ENCODE results near the gene TMEM45A.
"Not testable (repeated sequence)": the region's sequence is repeated elsewhere in the genome, so short reads cannot be mapped to it uniquely, and the experiment has no call there.

The TMEM45A gene

GRCh38 chr3:100482176-100482575 lies 10.2 kb upstream of the TMEM45A start:
- DNase-seq (ENCODE audit: low read depth in 4 of 4, low spot score in 1 of 4), result no peak

GRCh38 chr3:100483529-100483928 lies 8.9 kb upstream of the TMEM45A start:
- DNase-seq (ENCODE audit: low read depth in 4 of 4, low spot score in 1 of 4), result no peak

- no peak for DNase-seq (ENCODE audit: low read depth in 4 of 4, low spot score in 1 of 4)
Measured at GRCh38 chr3:100486808-100487207, 5.6 kb upstream of the TMEM45A start.

GRCh38 chr3:100489118-100489517 lies 3.3 kb upstream of the TMEM45A start:
- no peak for DNase-seq (ENCODE audit: low read depth in 4 of 4, low spot score in 1 of 4)

DNA sequence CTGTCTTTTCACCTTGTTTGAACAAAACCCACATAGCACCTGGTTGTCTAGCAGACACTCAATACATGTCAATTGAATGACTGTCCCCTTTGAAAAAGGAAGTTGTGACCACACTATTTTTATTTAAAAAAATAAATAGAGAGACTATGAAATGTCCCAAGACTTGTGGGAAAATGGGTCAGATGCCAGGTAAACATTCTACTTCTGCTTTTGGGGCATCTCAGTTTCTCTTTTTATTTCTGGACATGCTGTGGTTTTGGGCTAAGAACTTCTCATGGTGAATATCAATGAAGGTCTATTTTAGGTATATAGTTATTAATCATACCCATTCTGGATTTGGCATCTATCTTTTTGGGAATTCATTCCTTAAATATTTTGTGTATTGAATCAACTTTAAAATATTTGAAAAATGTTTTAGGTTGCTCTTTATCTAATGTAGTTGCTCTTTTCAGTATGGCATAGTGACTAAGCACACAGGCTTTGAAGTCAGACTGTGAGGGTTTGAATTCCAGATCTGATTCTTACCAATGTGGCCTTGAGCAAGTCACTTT lies 4.4 kb downstream of the TMEM45A start:
- DNase-seq (ENCODE audit: low read depth in 4 of 4, low spot score in 1 of 4), result no peak

DNA sequence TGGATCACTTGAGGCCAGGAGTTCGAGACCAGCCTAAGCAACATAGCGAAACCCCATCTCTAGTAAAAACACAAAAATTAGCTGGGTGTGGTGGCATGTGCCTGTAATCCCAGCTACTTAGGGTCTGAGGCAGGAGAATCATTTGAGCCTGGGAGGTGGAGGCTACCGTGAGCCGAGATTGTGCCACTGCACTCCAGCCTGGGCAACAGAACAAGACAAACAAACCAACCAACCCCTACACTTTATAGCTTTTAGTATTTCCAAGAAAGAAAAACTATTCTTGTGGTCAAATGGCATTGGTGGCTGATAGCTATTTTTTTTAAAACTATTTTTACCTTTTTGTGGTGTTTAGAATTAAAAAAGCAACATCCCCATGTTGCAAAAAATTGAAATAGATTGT lies 7.2 kb downstream of the TMEM45A start:
- no peak for DNase-seq (ENCODE audit: low read depth in 4 of 4, low spot score in 1 of 4)

DNA sequence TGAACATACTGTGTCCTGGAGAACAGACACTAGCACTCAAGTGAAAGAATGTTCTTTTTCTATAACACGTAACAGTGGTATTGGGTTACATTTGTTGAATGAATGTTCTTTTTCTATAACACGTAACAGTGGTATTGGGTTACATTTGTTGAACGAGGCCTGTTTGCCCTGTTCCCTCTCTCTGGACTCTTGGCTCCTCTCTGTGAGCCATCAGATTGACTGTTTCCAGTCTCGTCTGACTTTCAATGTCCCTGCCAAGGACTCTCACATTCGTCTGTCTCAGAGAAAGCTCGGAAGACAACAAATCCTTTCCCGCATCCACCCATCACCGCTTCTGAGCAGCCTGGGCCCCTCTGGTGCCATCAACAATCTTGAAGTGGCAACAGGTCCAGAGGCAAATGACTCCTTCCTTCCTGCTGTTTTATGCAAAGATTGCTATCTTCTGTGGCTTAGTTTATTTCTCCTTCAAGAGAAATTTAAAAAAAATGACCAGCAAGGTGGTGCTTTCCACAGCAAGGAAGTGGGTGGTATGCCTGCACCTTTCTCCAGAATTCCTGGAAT lies 8.0 kb downstream of the TMEM45A start:
- DNase-seq (ENCODE audit: low read depth in 4 of 4, low spot score in 1 of 4), result no peak

GRCh38 chr3:100503448-100503847 lies 11.0 kb downstream of the TMEM45A start:
- no peak for DNase-seq (ENCODE audit: low read depth in 4 of 4, low spot score in 1 of 4)

- DNase-seq (ENCODE audit: low read depth in 4 of 4, low spot score in 1 of 4), result no peak
Measured at GRCh38 chr3:100506355-100506754, 13.9 kb downstream of the TMEM45A start.

GRCh38 chr3:100509818-100510217 lies 17.4 kb downstream of the TMEM45A start:
- not testable (repeated sequence) for DNase-seq (ENCODE audit: low read depth in 4 of 4, low spot score in 1 of 4)

DNA sequence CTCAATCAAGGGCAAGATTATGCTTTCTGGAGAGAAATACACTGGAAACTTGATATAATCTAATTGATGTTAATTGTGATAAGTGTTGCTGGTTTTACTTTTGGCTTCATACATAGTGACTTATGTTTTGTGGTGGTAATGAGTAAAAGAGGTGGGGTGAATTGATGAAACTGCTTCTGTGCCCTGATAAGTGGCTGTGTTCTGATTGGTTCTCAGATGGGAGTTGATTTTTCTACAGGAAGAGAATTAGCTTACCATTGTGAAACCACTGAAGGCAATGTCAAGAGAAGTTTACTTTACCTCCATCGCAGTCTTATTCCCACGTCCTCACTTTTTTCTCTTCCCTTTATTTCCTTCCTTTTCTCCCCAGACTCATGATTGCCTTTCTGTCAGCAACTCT lies 23.8 kb downstream of the TMEM45A start:
- no peak for DNase-seq (ENCODE audit: low read depth in 4 of 4, low spot score in 1 of 4)

- DNase-seq (ENCODE audit: low read depth in 4 of 4, low spot score in 1 of 4), result no peak
Measured at GRCh38 chr3:100516838-100517237, 24.4 kb downstream of the TMEM45A start.

GRCh38 chr3:100517276-100517675 lies 24.9 kb downstream of the TMEM45A start:
- no peak for DNase-seq (ENCODE audit: low read depth in 4 of 4, low spot score in 1 of 4)

DNA sequence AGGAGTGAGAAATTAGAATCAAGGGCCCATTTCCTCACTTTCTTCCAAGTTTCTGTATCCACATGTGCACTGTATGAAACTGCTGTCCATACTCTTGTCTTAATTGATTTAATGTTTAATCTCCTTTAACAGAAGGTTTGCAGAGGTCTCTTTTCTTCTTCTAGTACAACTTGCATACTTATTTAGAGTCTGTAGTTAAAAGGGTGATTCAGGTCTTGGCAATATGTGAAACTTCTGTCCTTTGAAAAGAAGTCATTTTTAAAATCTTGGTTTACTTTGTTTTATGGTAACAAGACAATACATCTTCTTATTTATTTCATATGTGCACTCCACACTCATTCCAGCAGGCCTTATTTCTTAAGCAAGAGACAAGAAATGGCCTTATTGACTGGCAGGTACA lies 25.8 kb downstream of the TMEM45A start:
- no peak for DNase-seq (ENCODE audit: low read depth in 4 of 4, low spot score in 1 of 4)

DNA sequence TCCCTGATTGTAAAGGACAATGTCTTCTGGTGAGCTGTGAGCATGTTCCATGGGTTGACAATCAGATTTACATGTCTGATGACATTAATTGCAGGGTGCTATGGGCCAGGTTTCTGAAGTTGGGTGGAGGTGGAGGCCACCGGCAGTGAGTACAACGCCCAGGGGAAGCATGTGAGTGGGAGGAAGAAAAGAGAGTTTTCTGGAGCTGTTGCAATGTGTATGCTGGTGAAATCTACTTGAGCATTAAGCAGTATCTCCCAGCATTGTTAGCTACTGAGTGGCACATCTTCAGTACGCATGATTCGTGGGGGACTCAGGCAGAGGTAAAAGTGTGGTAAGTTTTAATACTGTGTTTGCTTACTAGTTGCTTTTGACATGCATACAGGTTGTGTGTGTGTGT lies 26.6 kb downstream of the TMEM45A start:
- no peak for DNase-seq (ENCODE audit: low read depth in 4 of 4, low spot score in 1 of 4)

DNA sequence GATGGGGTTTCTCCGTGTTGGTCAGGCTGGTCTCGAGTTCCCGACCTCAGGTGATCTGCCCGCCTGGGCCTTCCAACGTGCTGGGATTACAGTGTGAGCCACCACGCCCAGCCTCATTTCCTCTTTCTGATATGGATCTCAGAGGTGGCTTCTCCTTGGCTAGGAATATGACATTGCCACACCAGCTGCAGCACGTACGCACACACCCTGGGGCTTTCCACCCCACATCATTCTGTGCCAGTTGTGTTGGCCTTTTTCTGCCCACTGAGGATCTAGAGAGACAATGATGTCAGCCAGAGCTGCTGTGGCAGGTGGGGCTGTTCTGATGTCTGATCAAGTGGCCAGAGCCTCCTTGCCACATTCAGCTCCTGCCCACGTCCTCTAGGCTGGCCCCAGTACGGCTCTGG lies 29.0 kb downstream of the TMEM45A start:
- no peak for DNase-seq (ENCODE audit: low read depth in 4 of 4, low spot score in 1 of 4)

GRCh38 chr3:100522125-100522524 lies 29.7 kb downstream of the TMEM45A start:
- DNase-seq (ENCODE audit: low read depth in 4 of 4, low spot score in 1 of 4), result no peak

- no peak for DNase-seq (ENCODE audit: low read depth in 4 of 4, low spot score in 1 of 4)
Measured at GRCh38 chr3:100523050-100523760, 30.8 kb downstream of the TMEM45A start.

GRCh38 chr3:100525753-100526612 lies 33.6 kb downstream of the TMEM45A start:
- no peak for DNase-seq (ENCODE audit: low read depth in 4 of 4, low spot score in 1 of 4)

- DNase-seq (ENCODE audit: low read depth in 4 of 4, low spot score in 1 of 4), result no peak
Measured at GRCh38 chr3:100526613-100527346, 34.4 kb downstream of the TMEM45A start.

GRCh38 chr3:100527347-100527735 lies 34.9 kb downstream of the TMEM45A start:
- no peak for DNase-seq (ENCODE audit: low read depth in 4 of 4, low spot score in 1 of 4)

Data from stimulated activated CD4-positive, alpha-beta T cell treated with anti-CD3 and anti-CD28 coated beads, Interleukin-1b, Interleukin-23, amount 100 ng/mL, for 24 hours (primary cell).